Astrocyte (in vitro differentiated cells and primary cell): ENCODE data around the gene PDE11A.

Experiments used
- CTCF ChIP-seq: IDR thresholded peaks from 2 replicates; pipeline ENCODE4 v1.5.1; 2011; ENCODE audit warnings: low read depth, mild to moderate bottlenecking, inconsistent platforms, low read length, moderate library complexity; ENCODE audit not compliant: insufficient read depth
- EZH2 ChIP-seq: IDR thresholded peaks from 2 replicates; pipeline ENCODE4 v1.6.1; 2012; ENCODE audit warnings: mild to moderate bottlenecking, low read length, inconsistent platforms; ENCODE audit not compliant: insufficient read depth

- TF ChIP-seq CTCF (no peak), EZH2 (no peak)
Observed at GRCh38 chr2:178068823-178069454, 3.6 kb downstream of the PDE11A start.
